ENCODE results near the gene SSB.

Gene SSB

DNA sequence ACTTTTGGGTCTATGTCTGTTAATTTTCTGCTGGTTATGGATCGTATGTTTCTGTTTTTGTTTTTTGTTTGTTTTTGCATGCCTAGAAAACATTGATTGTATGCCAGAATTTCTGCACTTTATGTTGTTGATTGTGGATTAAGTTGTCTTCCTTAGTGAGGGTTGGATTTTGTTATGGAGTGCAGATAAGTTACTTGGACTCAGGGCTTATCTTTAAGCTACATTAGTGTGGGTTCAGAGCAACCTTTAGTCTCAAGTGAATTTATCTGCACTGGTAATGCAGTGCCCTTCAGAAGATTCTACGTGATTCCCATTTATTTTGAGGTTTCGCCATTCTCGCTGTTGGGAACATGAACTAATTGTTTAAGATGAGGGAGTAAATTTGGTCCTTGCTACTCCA lies 61.5 kb downstream of the SSB start:
- no peak for TF ChIP-seq TAF1 (IDR thresholded peaks at IDR 0.05; ENCODE audit: borderline replicate concordance, insufficient read depth, low read length)

Measured in PFSK-1 (cell line).